Transverse colon (tissue), 3 donors: Measurements from ENCODE around the gene LPIN3.

ENCODE experiments used
- CTCF ChIP-seq, 5 experiments: fragments of 200-600 bp in 3 of 5; fragments of 450-650 bp in 2 of 5; sonication (generic) in 3 of 5; IDR thresholded peaks; 1 replicate in 2 of 5; 2 replicates in 3 of 5; pipeline ENCODE4 v1.5.1; 2016 to 2017; ENCODE audit warnings: antibody characterized with exemption in 5 of 5, inconsistent platforms in 3 of 5, mild to moderate bottlenecking in 2 of 5, moderate library complexity in 1 of 5
- POLR2A ChIP-seq: fragments of 450-650 bp; IDR thresholded peaks from one replicate; pipeline ENCODE4 v1.6.1; 2016; ENCODE audit warnings: antibody characterized with exemption, mild to moderate bottlenecking, moderate library complexity

- no peak for TF ChIP-seq CTCF (IDR thresholded peaks at IDR 0.05)
- no peak for TF ChIP-seq POLR2A
Observed at GRCh38 chr20:41379551-41379950, 38.9 kb downstream of the LPIN3 start.
